Measurements from ENCODE around the gene CYP2W1.

DNA sequence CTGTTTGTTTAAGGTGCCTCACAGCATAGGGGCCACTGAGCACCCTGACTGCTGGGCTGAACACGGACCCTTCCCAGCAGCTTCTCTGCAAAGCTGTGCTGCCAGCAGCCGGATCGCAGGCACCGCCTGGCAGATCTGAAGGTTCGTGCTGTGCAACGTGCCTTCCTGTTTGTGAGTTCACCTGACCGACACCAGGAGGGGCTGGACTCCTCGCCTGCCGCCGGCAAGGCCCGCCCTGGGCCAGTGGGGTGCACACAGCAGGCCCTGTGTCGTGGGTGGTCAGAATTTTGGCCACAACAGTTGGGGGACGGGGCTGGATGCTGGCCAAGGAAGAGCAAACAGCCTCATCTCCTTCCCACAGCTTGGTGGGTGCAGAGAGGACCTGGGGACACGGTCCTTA is 12.6 kb downstream of the CYP2W1 start:
- TF ChIP-seq TAF1 (IDR thresholded peaks at IDR 0.05; ENCODE audit: borderline replicate concordance, low read depth, low read length) (no peak), POLR2A (IDR thresholded peaks at IDR 0.05; ENCODE audit: low read depth, low read length) (no peak), POLR2AphosphoS5 (IDR thresholded peaks at IDR 0.05; ENCODE audit: low read depth, low read length) (no peak)

All from GM12892 (cell line).